ENCODE data around the gene TNFRSF13B. TPM values are rescaled to one million over a fixed set of nuclear protein-coding genes. Genes with fewer than 3 reads are reported as not detected.
"Not testable (repeated sequence)": the region's sequence is repeated elsewhere in the genome, so short reads cannot be mapped to it uniquely, and the experiment has no call there.

Gene TNFRSF13B
- total and polyA plus RNA-seq, 2 experiments from 2014 or later, result 0.24 TPM; not detected in 1

DNA sequence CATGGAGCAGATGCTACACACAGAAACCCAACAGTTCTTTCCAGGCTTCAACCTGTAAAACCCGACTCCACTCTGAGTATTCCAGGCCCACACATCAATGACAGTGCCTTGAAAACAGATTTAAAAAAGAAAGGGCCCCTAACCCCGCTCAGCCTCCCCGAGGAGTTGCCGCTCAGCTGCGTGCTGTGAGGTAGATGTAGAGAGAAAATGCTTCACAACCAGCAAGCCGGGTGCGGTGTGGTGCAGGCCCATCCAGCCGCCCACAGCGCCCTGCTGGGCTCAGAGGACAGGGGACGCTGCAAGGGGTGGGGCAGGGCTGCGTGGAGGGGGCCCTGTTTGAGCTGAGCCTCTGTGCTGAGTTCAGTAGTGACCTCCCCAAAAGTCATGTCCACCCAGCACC, 24.8 kb upstream of the TNFRSF13B start:
- not testable (repeated sequence) for H4K20me1 ChIP-seq (replicated peaks; ENCODE audit: insufficient read depth); H3K36me3 ChIP-seq (ENCODE audit: insufficient read depth); H3K4me3 Mint-ChIP-seq; H3K9me2 ChIP-seq (ENCODE audit: insufficient read depth); H3K36me3 Mint-ChIP-seq (ENCODE audit: low read depth); H3K4me3 ChIP-seq; H3K4me1 ChIP-seq (ENCODE audit: insufficient read depth); H3K27me3 ChIP-seq (ENCODE audit: insufficient read depth); H2AFZ ChIP-seq; H3K27ac ChIP-seq (ENCODE audit: low read depth); H3K27me3 Mint-ChIP-seq (ENCODE audit: insufficient read depth, low read depth, poor library complexity); H3K79me2 ChIP-seq (replicated peaks; ENCODE audit: insufficient read depth); H3K27ac Mint-ChIP-seq; H3K4me2 ChIP-seq; H3K9me3 Mint-ChIP-seq; DNase-seq (ENCODE audit: low spot score); H3K4me1 Mint-ChIP-seq; ATAC-seq; H3F3A ChIP-seq (replicated peaks; ENCODE audit: low read depth)

DNA sequence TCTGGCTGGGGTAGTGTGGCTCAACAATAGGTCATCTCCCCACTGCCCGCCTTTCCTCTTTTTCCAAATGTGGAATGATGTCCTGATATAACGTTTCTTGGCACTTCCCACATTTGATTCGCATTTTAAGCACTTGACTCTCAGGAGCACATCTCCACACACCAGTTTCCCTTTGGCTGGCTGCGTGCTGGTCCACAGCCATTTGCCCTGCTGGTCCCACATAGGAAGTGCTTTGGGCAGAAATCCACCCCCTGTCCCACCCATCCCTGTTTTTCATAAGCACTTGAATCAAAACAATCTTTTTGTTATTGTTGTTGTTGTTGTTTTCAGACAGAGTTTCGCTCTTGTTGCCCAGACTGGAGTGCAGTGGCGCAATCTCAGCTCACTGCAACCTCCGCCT, 24.0 kb upstream of the TNFRSF13B start:
- peaks cover 3% of the 10 kb centered on the region; the same call in 1 of the 3 replicates for H3K9me3 Mint-ChIP-seq
- no peaks in the 10 kb centered on the region for H3K36me3 Mint-ChIP-seq (ENCODE audit: low read depth)
- TF ChIP-seq, protein P1, sequence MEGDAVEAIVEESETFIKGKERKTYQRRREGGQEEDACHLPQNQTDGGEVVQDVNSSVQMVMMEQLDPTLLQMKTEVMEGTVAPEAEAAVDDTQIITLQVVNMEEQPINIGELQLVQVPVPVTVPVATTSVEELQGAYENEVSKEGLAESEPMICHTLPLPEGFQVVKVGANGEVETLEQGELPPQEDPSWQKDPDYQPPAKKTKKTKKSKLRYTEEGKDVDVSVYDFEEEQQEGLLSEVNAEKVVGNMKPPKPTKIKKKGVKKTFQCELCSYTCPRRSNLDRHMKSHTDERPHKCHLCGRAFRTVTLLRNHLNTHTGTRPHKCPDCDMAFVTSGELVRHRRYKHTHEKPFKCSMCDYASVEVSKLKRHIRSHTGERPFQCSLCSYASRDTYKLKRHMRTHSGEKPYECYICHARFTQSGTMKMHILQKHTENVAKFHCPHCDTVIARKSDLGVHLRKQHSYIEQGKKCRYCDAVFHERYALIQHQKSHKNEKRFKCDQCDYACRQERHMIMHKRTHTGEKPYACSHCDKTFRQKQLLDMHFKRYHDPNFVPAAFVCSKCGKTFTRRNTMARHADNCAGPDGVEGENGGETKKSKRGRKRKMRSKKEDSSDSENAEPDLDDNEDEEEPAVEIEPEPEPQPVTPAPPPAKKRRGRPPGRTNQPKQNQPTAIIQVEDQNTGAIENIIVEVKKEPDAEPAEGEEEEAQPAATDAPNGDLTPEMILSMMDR (conservative IDR thresholded peaks at IDR 0.05; ENCODE audit: low read depth in 2 of 2), result no peak
- no peak for TF ChIP-seq STAT1 (IDR thresholded peaks at IDR 0.05; ENCODE audit: unreplicated experiment)
- Histone ChIP-seq H3K9me2 (ENCODE audit: insufficient read depth) (no peaks in the 10 kb centered on the region), H3K36me3 (ENCODE audit: insufficient read depth) (no peaks in the 10 kb centered on the region), H3K4me1 (ENCODE audit: insufficient read depth) (no peaks in the 10 kb centered on the region), H3K79me2 (replicated peaks; ENCODE audit: insufficient read depth) (no peaks in the 10 kb centered on the region), H3K4me2 (no peak overlapping the region), H3F3A (replicated peaks; ENCODE audit: low read depth) (no peaks in the 10 kb centered on the region), H3K27ac (ENCODE audit: low read depth) (no peak overlapping the region), H2AFZ (no peak overlapping the region), H3K4me3 (no peak overlapping the region), H4K20me1 (replicated peaks; ENCODE audit: insufficient read depth) (no peaks in the 10 kb centered on the region), H3K27me3 (ENCODE audit: insufficient read depth) (no peaks in the 10 kb centered on the region)
- ATAC-seq, result no peak
- DNase-seq (ENCODE audit: low spot score), result no peak
- H3K4me3 Mint-ChIP-seq, result no peak overlapping the region
- H3K4me1 Mint-ChIP-seq, result no peaks in the 10 kb centered on the region
- H3K27ac Mint-ChIP-seq, result no peak overlapping the region
- peaks cover 4% of the 10 kb centered on the region for H3K27me3 Mint-ChIP-seq (ENCODE audit: insufficient read depth, low read depth, poor library complexity)

DNA sequence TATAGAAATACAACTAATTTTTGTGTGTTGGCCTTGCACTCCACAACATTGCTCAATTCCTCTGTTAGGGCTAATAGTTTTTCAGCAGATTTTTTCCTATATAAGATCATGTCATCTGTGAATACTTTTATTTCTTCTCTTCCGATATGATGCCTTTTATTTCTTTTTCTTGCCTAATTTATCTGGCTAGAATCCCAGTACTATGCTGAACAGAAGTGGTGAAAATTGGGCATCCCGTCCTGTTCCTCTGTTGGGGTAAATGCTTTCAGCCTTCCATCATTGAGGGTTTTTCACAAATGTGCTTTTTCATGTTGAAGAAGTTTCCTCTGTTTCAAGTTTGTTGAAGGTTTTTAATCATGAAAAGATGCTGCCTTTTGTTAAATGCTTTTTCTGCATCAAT, 22.7 kb upstream of the TNFRSF13B start:
- Mint-ChIP-seq H3K9me3 (peaks cover 3% of the 10 kb centered on the region; the same call in 1 of the 3 replicates), H3K36me3 (ENCODE audit: low read depth) (no peaks in the 10 kb centered on the region), H3K27me3 (ENCODE audit: insufficient read depth, low read depth, poor library complexity) (peaks cover 4% of the 10 kb centered on the region), H3K4me1 (no peaks in the 10 kb centered on the region), H3K4me3 (no peak overlapping the region), H3K27ac (no peak overlapping the region)
- no peaks in the 10 kb centered on the region for H3K9me2 ChIP-seq (ENCODE audit: insufficient read depth)
- no peaks in the 10 kb centered on the region for H3K27me3 ChIP-seq (ENCODE audit: insufficient read depth)
- H2AFZ ChIP-seq, result no peak overlapping the region
- no peaks in the 10 kb centered on the region for H3F3A ChIP-seq (replicated peaks; ENCODE audit: low read depth)
- no peak overlapping the region for H3K27ac ChIP-seq (ENCODE audit: low read depth)
- H3K79me2 ChIP-seq (replicated peaks; ENCODE audit: insufficient read depth), result no peaks in the 10 kb centered on the region
- no peaks in the 10 kb centered on the region for H3K4me1 ChIP-seq (ENCODE audit: insufficient read depth)
- ATAC-seq (no peak), DNase-seq (ENCODE audit: low spot score) (no peak)
- no peak overlapping the region for H3K4me2 ChIP-seq
- H4K20me1 ChIP-seq (replicated peaks; ENCODE audit: insufficient read depth), result no peaks in the 10 kb centered on the region
- no peaks in the 10 kb centered on the region for H3K36me3 ChIP-seq (ENCODE audit: insufficient read depth)
- H3K4me3 ChIP-seq, result no peak overlapping the region
- TF ChIP-seq, protein P1 (conservative IDR thresholded peaks at IDR 0.05; ENCODE audit: low read depth in 2 of 2), result no peak
- no peak for TF ChIP-seq NANOG (IDR thresholded peaks at IDR 0.05; ENCODE audit: borderline replicate concordance)
- no peak for TF ChIP-seq STAT1 (IDR thresholded peaks at IDR 0.05; ENCODE audit: unreplicated experiment)
- no peak for TF ChIP-seq EZH2phosphoT487 (IDR thresholded peaks at IDR 0.05; ENCODE audit: unreplicated experiment)
- TF ChIP-seq JUNB (IDR thresholded peaks at IDR 0.05; ENCODE audit: unreplicated experiment), result no peak
- no peak for TF ChIP-seq CREB1 (CRISPR knock-in tag; IDR thresholded peaks at IDR 0.05; ENCODE audit: low read depth)
- no peak for TF ChIP-seq EZH2 (IDR thresholded peaks at IDR 0.05; ENCODE audit: low read depth, unreplicated experiment)
- TF ChIP-seq, protein P2, sequence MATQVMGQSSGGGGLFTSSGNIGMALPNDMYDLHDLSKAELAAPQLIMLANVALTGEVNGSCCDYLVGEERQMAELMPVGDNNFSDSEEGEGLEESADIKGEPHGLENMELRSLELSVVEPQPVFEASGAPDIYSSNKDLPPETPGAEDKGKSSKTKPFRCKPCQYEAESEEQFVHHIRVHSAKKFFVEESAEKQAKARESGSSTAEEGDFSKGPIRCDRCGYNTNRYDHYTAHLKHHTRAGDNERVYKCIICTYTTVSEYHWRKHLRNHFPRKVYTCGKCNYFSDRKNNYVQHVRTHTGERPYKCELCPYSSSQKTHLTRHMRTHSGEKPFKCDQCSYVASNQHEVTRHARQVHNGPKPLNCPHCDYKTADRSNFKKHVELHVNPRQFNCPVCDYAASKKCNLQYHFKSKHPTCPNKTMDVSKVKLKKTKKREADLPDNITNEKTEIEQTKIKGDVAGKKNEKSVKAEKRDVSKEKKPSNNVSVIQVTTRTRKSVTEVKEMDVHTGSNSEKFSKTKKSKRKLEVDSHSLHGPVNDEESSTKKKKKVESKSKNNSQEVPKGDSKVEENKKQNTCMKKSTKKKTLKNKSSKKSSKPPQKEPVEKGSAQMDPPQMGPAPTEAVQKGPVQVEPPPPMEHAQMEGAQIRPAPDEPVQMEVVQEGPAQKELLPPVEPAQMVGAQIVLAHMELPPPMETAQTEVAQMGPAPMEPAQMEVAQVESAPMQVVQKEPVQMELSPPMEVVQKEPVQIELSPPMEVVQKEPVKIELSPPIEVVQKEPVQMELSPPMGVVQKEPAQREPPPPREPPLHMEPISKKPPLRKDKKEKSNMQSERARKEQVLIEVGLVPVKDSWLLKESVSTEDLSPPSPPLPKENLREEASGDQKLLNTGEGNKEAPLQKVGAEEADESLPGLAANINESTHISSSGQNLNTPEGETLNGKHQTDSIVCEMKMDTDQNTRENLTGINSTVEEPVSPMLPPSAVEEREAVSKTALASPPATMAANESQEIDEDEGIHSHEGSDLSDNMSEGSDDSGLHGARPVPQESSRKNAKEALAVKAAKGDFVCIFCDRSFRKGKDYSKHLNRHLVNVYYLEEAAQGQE (IDR thresholded peaks at IDR 0.05; ENCODE audit: unreplicated experiment), result no peak
- TF ChIP-seq ZNF114 (CRISPR knock-in tag; IDR thresholded peaks at IDR 0.05), result no peak
- no peak for TF ChIP-seq POLR2AphosphoS5 (IDR thresholded peaks at IDR 0.05; ENCODE audit: low read depth)
